HG03342 (cell line): Measurements from ENCODE around the gene ANO4.

Experiments
- ATAC-seq: cut with Tn5 transposase; IDR thresholded peaks from one replicate; pipeline ENCODE4 v1.9.1; 2021; ENCODE audit warnings: mild to moderate bottlenecking, moderate library complexity; ENCODE audit not compliant: unreplicated experiment

Gene ANO4

DNA sequence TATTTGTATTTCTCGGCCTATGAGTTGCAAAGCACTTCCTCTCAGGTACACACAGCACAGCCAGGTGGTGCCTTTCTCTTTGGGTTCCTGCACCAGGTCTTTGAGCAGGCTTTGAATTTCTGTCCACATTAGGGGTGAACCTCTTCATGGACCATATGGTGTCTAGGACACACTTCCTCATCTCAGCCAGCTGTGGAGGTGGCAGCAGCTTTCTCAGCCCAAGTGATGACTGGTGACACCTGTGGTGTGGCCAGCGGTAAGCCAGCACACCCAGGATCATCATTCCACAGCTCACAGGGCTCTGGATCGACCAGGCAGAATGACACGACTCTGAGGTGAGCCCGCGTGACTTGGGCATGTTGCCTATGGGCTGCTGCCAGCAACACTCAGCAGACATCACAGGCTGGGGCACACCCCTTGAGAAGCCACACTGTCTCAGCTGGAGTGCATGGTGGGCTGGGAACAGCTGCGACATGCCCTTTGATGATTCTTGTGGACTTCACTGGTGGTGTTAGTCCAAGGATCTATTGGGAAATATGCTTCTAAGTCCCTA lies 378.7 kb downstream of the ANO4 start:
- ATAC-seq: no peak

DNA sequence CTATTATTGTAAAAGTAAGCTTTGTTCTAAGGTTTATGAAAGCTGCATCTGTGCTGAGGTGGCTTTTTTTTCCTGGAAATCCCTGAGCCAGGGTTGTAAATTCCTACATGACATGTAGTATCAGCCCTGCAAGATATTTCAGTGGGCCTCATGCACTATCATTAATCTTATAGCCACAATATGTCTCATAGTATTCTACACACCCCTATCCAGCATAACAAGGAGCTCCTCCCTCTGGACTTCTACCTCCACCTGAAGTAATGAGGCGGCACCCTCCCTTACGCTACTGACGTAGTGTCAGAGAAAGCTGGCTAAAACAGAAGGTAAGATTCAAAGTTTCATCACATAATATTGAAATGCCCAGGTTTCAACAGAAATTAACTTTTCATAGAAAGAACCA lies 380.0 kb downstream of the ANO4 start:
- no peak for ATAC-seq
